Uterus (tissue), 2 donors: Measurements from ENCODE around the gene PSG4.
"Not testable (repeated sequence)": the region's sequence is repeated elsewhere in the genome, so short reads cannot be mapped to it uniquely, and the experiment has no call there.

ENCODE experiments used
- POLR2A ChIP-seq, 2 donors: fragments of 450-650 bp; IDR thresholded peaks; one replicate each; pipeline ENCODE4 v1.6.1; 2016; ENCODE audit warnings: antibody characterized with exemption in 2 of 2, mild to moderate bottlenecking in 1 of 2, moderate library complexity in 1 of 2
- TF ChIP-seq, protein P1 (sequence below), 4 experiments: fragments of 200-600 bp in 2 of 4; fragments of 450-650 bp in 2 of 4; sonication (generic) in 2 of 4; IDR thresholded peaks; one replicate each; pipeline ENCODE4 v1.5.1; 2016 to 2019; ENCODE audit warnings: antibody characterized with exemption in 4 of 4, mild to moderate bottlenecking in 2 of 4, moderate library complexity in 1 of 4

DNA sequence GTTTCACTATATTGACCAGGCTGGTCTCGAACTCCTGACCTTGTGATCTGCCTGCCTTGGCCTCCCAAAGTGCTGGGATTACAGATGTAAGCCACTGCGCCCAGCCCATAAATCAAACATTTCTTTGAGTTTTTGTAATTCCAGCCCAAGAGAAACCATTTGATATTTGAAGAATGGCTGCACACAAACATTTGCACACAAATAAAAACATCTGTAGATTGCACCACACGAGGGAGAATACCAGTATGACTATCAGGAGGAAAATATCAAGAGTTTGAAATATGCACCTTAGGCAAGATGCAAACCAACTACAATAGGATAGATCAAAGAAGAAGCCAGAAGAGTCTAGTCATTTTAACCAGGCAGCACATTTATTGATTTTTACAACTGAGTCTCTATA is 39.5 kb downstream of the PSG4 start:
- TF ChIP-seq, protein P1, sequence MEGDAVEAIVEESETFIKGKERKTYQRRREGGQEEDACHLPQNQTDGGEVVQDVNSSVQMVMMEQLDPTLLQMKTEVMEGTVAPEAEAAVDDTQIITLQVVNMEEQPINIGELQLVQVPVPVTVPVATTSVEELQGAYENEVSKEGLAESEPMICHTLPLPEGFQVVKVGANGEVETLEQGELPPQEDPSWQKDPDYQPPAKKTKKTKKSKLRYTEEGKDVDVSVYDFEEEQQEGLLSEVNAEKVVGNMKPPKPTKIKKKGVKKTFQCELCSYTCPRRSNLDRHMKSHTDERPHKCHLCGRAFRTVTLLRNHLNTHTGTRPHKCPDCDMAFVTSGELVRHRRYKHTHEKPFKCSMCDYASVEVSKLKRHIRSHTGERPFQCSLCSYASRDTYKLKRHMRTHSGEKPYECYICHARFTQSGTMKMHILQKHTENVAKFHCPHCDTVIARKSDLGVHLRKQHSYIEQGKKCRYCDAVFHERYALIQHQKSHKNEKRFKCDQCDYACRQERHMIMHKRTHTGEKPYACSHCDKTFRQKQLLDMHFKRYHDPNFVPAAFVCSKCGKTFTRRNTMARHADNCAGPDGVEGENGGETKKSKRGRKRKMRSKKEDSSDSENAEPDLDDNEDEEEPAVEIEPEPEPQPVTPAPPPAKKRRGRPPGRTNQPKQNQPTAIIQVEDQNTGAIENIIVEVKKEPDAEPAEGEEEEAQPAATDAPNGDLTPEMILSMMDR (IDR thresholded peaks at IDR 0.05) = not testable (repeated sequence)
- not testable (repeated sequence) for TF ChIP-seq POLR2A (IDR thresholded peaks at IDR 0.05)
